Neural progenitor cell (in vitro differentiated cells): Measurements from ENCODE around the gene DPPA5. TPM values are rescaled to one million over a fixed set of nuclear protein-coding genes. Genes with fewer than 3 reads are reported as not detected.

Source experiments
- DNase-seq: peaks from one replicate; pipeline ENCODE4 v3.0.0-alpha.2; 2016; ENCODE audit warnings: low spot score
- H2AFZ ChIP-seq: fragments of 200-600 bp; sonication (generic); replicated peaks from 2 replicates; pipeline ENCODE4 v1.6.1; 2016; ENCODE audit warnings: antibody characterized with exemption
- H3F3A ChIP-seq: fragments of 200-600 bp; sonication (generic); 2 replicates; pipeline ENCODE4 v1.6.1; 2016; ENCODE audit warnings: antibody characterized with exemption, low read depth
- H3K27ac ChIP-seq: fragments of 200-600 bp; sonication (generic); 2 replicates; pipeline ENCODE4 v1.5.1; 2016; ENCODE audit warnings: mild to moderate bottlenecking
- H3K27me3 ChIP-seq: fragments of 200-600 bp; sonication (generic); 2 replicates; pipeline ENCODE4 v1.6.1; 2016; ENCODE audit warnings: mild to moderate bottlenecking, moderate library complexity
- H3K36me3 ChIP-seq: fragments of 200-600 bp; sonication (generic); 2 replicates; pipeline ENCODE4 v1.5.1; 2016
- H3K4me1 ChIP-seq: fragments of 200-600 bp; sonication (generic); 2 replicates; pipeline ENCODE4 v1.6.1; 2016; ENCODE audit warnings: mixed run types
- H3K4me2 ChIP-seq: fragments of 200-600 bp; sonication (generic); 2 replicates; pipeline ENCODE4 v1.6.1; 2016
- H3K4me3 ChIP-seq: fragments of 200-600 bp; sonication (generic); 2 replicates; pipeline ENCODE4 v1.5.1; 2016
- H3K79me2 ChIP-seq: fragments of 200-600 bp; sonication (generic); 2 replicates; pipeline ENCODE4 v1.6.1; 2016; ENCODE audit warnings: low read depth
- H3K9ac ChIP-seq: fragments of 200-600 bp; sonication (generic); 2 replicates; pipeline ENCODE4 v1.6.1; 2016
- H3K9me3 ChIP-seq: fragments of 200-600 bp; sonication (generic); 2 replicates; pipeline ENCODE4 v1.5.1; 2016; ENCODE audit warnings: low read depth
- H4K20me1 ChIP-seq: fragments of 200-600 bp; sonication (generic); 2 replicates; pipeline ENCODE4 v1.6.1; 2016; ENCODE audit warnings: low read depth
- H3K27ac Mint-ChIP-seq: 3 replicates; pipeline ENCODE4 v1.8.0; 2021; ENCODE audit warnings: mixed read lengths
- H3K27me3 Mint-ChIP-seq: 2 replicates; pipeline ENCODE4 v1.8.0; 2022; ENCODE audit warnings: low read depth, mild to moderate bottlenecking, inconsistent platforms, moderate library complexity, mixed read lengths; ENCODE audit not compliant: insufficient read depth
- H3K36me3 Mint-ChIP-seq: 3 replicates; pipeline ENCODE4 v1.8.0; 2021; ENCODE audit warnings: mixed read lengths
- H3K4me1 Mint-ChIP-seq: 3 replicates; pipeline ENCODE4 v1.8.0; 2021; ENCODE audit warnings: mixed read lengths
- H3K4me3 Mint-ChIP-seq: 3 replicates; pipeline ENCODE4 v1.8.0; 2021; ENCODE audit warnings: mild to moderate bottlenecking, moderate library complexity, mixed read lengths
- H3K9me3 Mint-ChIP-seq: 3 replicates; pipeline ENCODE4 v1.8.0; 2020; ENCODE audit warnings: mixed read lengths
- EZH2 ChIP-seq: fragments of 200-600 bp; sonication (generic); IDR thresholded peaks from 2 replicates; pipeline ENCODE4 v1.6.1; 2017; ENCODE audit warnings: antibody characterized with exemption, mild to moderate bottlenecking, moderate library complexity
- EZH2phosphoT487 ChIP-seq: fragments of 200-600 bp; sonication (generic); IDR thresholded peaks from 2 replicates; pipeline ENCODE4 v1.6.1; 2017; ENCODE audit warnings: antibody characterized with exemption
- total RNA-seq: library from RNA; depleted of rRNA; stranded (reverse); fragments of >200 nt; gene quantifications from 2 replicates; pipeline ENCODE4 v1.2.3, GENCODE V29; 2015; ENCODE audit warnings: low replicate concordance
- TF ChIP-seq, protein P1 (sequence below): fragments of 200-600 bp; sonication (generic); IDR thresholded peaks from 2 replicates; pipeline ENCODE4 v1.5.1; 2017; ENCODE audit warnings: antibody characterized with exemption, mild to moderate bottlenecking

DPPA5 gene, protein sequence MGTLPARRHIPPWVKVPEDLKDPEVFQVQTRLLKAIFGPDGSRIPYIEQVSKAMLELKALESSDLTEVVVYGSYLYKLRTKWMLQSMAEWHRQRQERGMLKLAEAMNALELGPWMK
- total RNA-seq = not detected in 2 replicates

DNA sequence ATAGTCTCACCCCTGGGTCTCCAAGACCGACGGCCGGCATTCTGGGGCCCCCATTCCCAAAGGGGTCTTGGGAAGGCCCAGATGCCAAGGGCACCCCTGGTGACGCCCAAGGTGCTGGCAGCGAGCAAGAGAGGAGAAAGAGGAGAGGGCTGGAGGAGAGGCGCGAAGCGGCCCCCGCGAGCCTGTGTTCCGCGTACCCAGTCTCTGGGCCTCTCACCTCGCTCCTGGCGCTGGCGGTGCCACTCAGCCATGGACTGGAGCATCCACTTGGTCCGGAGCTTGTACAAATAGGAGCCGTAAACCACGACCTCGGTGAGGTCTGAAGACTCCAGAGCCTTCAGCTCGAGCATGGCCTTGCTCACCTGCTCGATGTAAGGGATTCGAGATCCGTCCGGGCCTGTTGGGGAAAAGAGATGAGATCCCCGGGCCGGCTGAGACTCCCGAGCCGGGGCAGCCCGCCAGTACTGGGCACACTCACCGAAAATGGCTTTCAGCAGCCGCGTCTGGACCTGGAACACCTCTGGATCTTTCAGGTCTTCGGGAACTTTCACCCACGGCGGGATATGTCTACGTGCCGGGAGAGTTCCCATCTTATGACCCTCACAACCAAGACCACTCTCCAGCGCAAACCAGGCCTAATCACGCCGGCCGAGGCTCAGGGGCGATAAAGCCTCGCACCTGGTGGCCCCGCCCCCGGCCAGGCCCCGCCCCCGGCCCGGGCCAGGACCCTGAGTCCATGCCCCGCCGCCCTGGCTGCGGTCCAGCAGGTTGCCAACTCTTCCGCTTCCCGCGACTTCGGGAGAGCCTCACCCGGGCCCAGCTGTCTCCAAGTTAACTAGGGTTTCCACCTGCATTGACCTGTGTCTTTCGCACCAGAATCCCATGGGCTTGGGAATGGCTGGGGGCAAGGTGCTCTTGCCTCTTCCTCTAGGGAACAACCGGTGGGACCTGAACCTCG lies at the start of gene DPPA5:
Gene DPPA5, minus strand, starts transcription at position 641 of the 958 bp plus-strand sequence. Its CDS starts 51 bp downstream, at position 590.
- H3K4me2 ChIP-seq = no peak within 1 kb of the TSS
- no peaks in the 10 kb centered on the region for H4K20me1 ChIP-seq
- Mint-ChIP-seq H3K4me3 (no peak within 1 kb of the TSS), H3K36me3 (no peaks in the 10 kb centered on the region), H3K9me3 (no peaks in the 10 kb centered on the region), H3K27me3 (peaks cover 2% of the 10 kb centered on the region), H3K4me1 (peaks cover 2% of the 10 kb centered on the region), H3K27ac (no peak within 1 kb of the TSS)
- TF ChIP-seq, protein P1, sequence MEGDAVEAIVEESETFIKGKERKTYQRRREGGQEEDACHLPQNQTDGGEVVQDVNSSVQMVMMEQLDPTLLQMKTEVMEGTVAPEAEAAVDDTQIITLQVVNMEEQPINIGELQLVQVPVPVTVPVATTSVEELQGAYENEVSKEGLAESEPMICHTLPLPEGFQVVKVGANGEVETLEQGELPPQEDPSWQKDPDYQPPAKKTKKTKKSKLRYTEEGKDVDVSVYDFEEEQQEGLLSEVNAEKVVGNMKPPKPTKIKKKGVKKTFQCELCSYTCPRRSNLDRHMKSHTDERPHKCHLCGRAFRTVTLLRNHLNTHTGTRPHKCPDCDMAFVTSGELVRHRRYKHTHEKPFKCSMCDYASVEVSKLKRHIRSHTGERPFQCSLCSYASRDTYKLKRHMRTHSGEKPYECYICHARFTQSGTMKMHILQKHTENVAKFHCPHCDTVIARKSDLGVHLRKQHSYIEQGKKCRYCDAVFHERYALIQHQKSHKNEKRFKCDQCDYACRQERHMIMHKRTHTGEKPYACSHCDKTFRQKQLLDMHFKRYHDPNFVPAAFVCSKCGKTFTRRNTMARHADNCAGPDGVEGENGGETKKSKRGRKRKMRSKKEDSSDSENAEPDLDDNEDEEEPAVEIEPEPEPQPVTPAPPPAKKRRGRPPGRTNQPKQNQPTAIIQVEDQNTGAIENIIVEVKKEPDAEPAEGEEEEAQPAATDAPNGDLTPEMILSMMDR = no peak
- TF ChIP-seq EZH2phosphoT487 (no peak), EZH2 (no peak)
- no peak within 1 kb of the TSS for H3K27ac ChIP-seq
- H3K9me3 ChIP-seq = no peaks in the 10 kb centered on the region
- no peaks in the 10 kb centered on the region for H3K79me2 ChIP-seq
- H3K9ac ChIP-seq = no peak within 1 kb of the TSS
- peaks cover 8% of the 10 kb centered on the region for H3K4me1 ChIP-seq
- H3F3A ChIP-seq = no peaks in the 10 kb centered on the region
- peaks cover 5% of the 10 kb centered on the region for H3K27me3 ChIP-seq
- no peak for DNase-seq
- no peak within 1 kb of the TSS for H3K4me3 ChIP-seq
- H2AFZ ChIP-seq = no peak within 1 kb of the TSS
- no peaks in the 10 kb centered on the region for H3K36me3 ChIP-seq

DNA sequence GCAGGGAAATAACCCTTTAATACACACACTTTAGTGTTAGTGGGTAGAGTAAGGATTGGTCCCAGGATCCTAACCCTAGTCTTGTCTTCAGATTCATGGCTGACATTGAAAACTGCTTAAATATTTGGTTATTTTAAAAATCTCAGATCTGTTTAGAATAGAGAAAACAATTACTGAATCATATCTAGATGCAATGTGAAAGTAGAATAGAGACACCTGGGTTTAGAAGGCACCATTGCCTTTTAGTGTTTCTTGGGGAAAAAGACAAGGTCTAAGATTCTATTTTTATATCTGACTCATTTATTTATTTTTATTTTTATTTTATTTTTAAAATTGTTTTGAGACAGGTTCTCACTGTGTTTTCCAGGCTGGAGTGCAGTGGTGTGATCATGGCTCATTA lies 46.6 kb upstream of the DPPA5 start:
- Mint-ChIP-seq H3K4me1 (no peaks in the 10 kb centered on the region), H3K4me3 (no peak overlapping the region), H3K36me3 (no peaks in the 10 kb centered on the region), H3K27me3 (no peaks in the 10 kb centered on the region), H3K9me3 (no peaks in the 10 kb centered on the region), H3K27ac (no peak overlapping the region)
- no peak overlapping the region for H3K9ac ChIP-seq
- H2AFZ ChIP-seq = no peak overlapping the region
- H3K27me3 ChIP-seq = no peaks in the 10 kb centered on the region
- TF ChIP-seq EZH2 = no peak
- TF ChIP-seq EZH2phosphoT487 = no peak
- TF ChIP-seq, protein P1 = no peak
- H4K20me1 ChIP-seq = no peaks in the 10 kb centered on the region
- H3K36me3 ChIP-seq = no peaks in the 10 kb centered on the region
- no peaks in the 10 kb centered on the region for H3K9me3 ChIP-seq
- H3F3A ChIP-seq = no peaks in the 10 kb centered on the region
- H3K4me2 ChIP-seq = no peak overlapping the region
- H3K79me2 ChIP-seq = no peaks in the 10 kb centered on the region
- no peak for DNase-seq
- H3K27ac ChIP-seq = no peak overlapping the region
- no peak overlapping the region for H3K4me3 ChIP-seq
- H3K4me1 ChIP-seq = no peaks in the 10 kb centered on the region

DNA sequence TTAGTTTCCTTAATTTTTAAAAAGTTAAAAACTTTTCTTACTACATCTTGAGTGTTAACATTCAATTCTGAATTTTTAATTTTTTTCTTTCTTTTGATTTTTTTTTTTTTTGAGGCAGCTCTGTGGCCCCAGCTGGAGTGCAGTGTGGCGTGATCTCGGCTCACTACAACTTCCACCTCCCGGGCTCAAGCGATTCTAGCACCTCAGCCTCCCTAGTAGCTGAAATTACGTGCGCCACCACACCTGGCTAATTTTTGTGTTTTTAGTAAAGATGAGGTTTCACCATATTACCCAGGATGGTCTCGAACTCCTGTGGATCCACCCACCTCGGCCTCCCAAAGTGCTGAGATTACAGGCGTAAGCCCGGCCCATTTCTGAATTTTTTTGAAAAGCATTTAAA lies 41.8 kb upstream of the DPPA5 start:
- Histone ChIP-seq H3K79me2 (no peaks in the 10 kb centered on the region), H3K4me3 (no peak overlapping the region), H3K36me3 (no peaks in the 10 kb centered on the region), H3K9me3 (no peaks in the 10 kb centered on the region), H3F3A (no peaks in the 10 kb centered on the region), H3K27ac (no peak overlapping the region), H3K9ac (no peak overlapping the region), H2AFZ (no peak overlapping the region), H4K20me1 (no peaks in the 10 kb centered on the region), H3K4me1 (no peaks in the 10 kb centered on the region), H3K4me2 (no peak overlapping the region), H3K27me3 (no peaks in the 10 kb centered on the region)
- Mint-ChIP-seq H3K9me3 (no peaks in the 10 kb centered on the region), H3K27me3 (no peaks in the 10 kb centered on the region), H3K27ac (no peak overlapping the region), H3K4me3 (no peak overlapping the region), H3K4me1 (no peaks in the 10 kb centered on the region), H3K36me3 (no peaks in the 10 kb centered on the region)
- TF ChIP-seq, protein P1 = no peak
- TF ChIP-seq EZH2 (no peak), EZH2phosphoT487 (no peak)
- no peak for DNase-seq
